Heart right ventricle (tissue), 16 donors: ENCODE results near the gene HIVEP2. TPM values are rescaled to one million over a fixed set of nuclear protein-coding genes. Genes with fewer than 3 reads are reported as not detected.

ENCODE experiments used
- ATAC-seq, 8 donors: fragments of 200-7000 bp; cut with Tn5 transposase; one replicate each; pipeline ENCODE4 v1.9.1; 2020; ENCODE audit warnings: mild to moderate bottlenecking in 8 of 8, moderate library complexity in 8 of 8, moderate number of reproducible peaks in 1 of 8
- DNase-seq, 2 donors: peaks; one replicate each; pipeline ENCODE4 v3.0.0-alpha.2; 2020
- H3K27ac ChIP-seq, 10 donors: fragments of 200-600 bp; sonication (generic) in 2 of 10; one replicate each; pipeline versions ENCODE4 v1.5.0 to v1.8.0; 2020 to 2022; ENCODE audit warnings: mild to moderate bottlenecking in 3 of 10
- H3K27me3 ChIP-seq, 7 donors: fragments of 200-600 bp; one replicate each; pipeline ENCODE4 v1.8.0; 2021 to 2022; ENCODE audit warnings: mild to moderate bottlenecking in 2 of 7
- H3K36me3 ChIP-seq, 9 donors: fragments of 200-600 bp; sonication (generic) in 1 of 9; one replicate each; pipeline versions ENCODE4 v1.5.0 to v1.8.0; 2020 to 2022; ENCODE audit warnings: mild to moderate bottlenecking in 2 of 9
- H3K4me1 ChIP-seq, 9 donors: fragments of 200-600 bp; sonication (generic) in 1 of 9; one replicate each; pipeline versions ENCODE4 v1.5.0 to v1.8.0; 2020 to 2022; ENCODE audit warnings: mild to moderate bottlenecking in 4 of 9
- H3K4me3 ChIP-seq, 10 donors: fragments of 200-600 bp; sonication (generic) in 2 of 10; one replicate each; pipeline versions ENCODE4 v1.5.0 to v1.8.0; 2020 to 2022; ENCODE audit warnings: mild to moderate bottlenecking in 7 of 10, moderate library complexity in 2 of 10
- H3K9me3 ChIP-seq, 11 donors: fragments of 200-600 bp in 10 of 11; sonication (generic) in 2 of 11; one replicate each; pipeline versions ENCODE4 v1.5.0 to v1.8.0; 2013 to 2022; ENCODE audit warnings: mild to moderate bottlenecking in 2 of 11, control low read depth in 1 of 11, moderate library complexity in 1 of 11
- CTCF ChIP-seq, 9 donors: fragments of 200-600 bp; sonication (generic) in 2 of 9; IDR thresholded peaks; one replicate each; pipeline versions ENCODE4 v1.5.0 to v1.8.0; 2021 to 2022; ENCODE audit warnings: antibody characterized with exemption in 9 of 9, mild to moderate bottlenecking in 5 of 9, moderate library complexity in 1 of 9
- WGBS, 2 donors: extraction: QIAGEN DNeasy Blood & Tissue Kit; methylation state at CpG; one replicate each; pipeline ENCODE4 v1.1.7; 2013; ENCODE audit warnings: inconsistent platforms in 1 of 2; 5-methylcytosine and 5-hydroxymethylcytosine counted together
- intact Hi-C, 10 donors: fragments of 100-400 bp; cut with DNase I; formaldehyde crosslinking; loops; one replicate each; pipeline versions ENCODE4 v1.11.1 to v1.14.2; 2022
- polyA plus RNA-seq, 2 donors: library from polyadenylated mRNA; stranded (reverse); fragments of 200-250 nt; gene quantifications; one replicate each; pipeline ENCODE4 v1.2.3, GENCODE V29; 2013
- total RNA-seq, 10 donors: library from RNA; stranded (reverse); fragmentation: NEBNext Ultra II Directional in 3 of 10; extraction: Animal tissue kit (Norgen Biotek cat#: 25700) in 3 of 10; gene quantifications; one replicate each; pipeline versions ENCODE4 v1.2.1 to v1.2.4, GENCODE V29; 2021 to 2023
- donor health status: Arrhythmogenic right ventricular cardiomyopathy.
- donor health status: ischemic (EF 13 %, LVEDD 7.1; RV severe dilation, severe dysfunction).
- donor health status: healthy with polysubstance abuse.
- donor health status: DM: no; HTN: yes; CAD: no.
- donor health status: DM: no; HTN: no; CAD: no.
- donor health status: ischemic (EF 25% LVEDD 6.9; RV normal size, moderate dysfunction).
- donor health status: ischemic (EF 25% LVEDD 5.7; RV mildly dilated, moderate dysfunction).
- donor health status: healthy.
- donor health status: DM: yes; HTN: yes; CAD: no.
- donor health status: Ischemic cardiomyopathy.
- donor health status: ischemic (EF 35%, LVEDD 5.7; RV mildly dilated, moderate dysfunction).
- donor health status: nonischemic (EF 11% LVEDD 7.7; RV severe dilation, severe dysfunction).
- donor health status: DM: yes; HTN: yes; CAD: no.
- donor health status: PGD.
- donor health status: ischemic (EF 29% LVEDD 5.4; RV normal size, mild dysfunction).
- donor health status: nonischemic (EF 23%, LVEDD 6.1; RV moderate dilation, normal function).

Gene HIVEP2
- total and polyA plus RNA-seq, 12 donors: 2.1 to 31.6 (median 21.2) TPM

GRCh38 chr6:142811923-142812322, 133.1 kb downstream of the HIVEP2 start:
- ATAC-seq: no peak
- H3K4me1 ChIP-seq: peaks cover 0 to 19% (median 12%) of the 10 kb centered on the region in 9 donors
- H3K4me3 ChIP-seq: no peak overlapping the region
- no peak for DNase-seq
- WGBS, 2 donors: 88 to 94% methylated on average over 6 of the region's 6 CpGs
- H3K27ac ChIP-seq: no peak overlapping the region
- no peaks in the 10 kb centered on the region for H3K36me3 ChIP-seq
- no peak for TF ChIP-seq CTCF (IDR thresholded peaks at IDR 0.05)
- intact Hi-C loops: no loop called here
- no peaks in the 10 kb centered on the region for H3K9me3 ChIP-seq
- no peaks in the 10 kb centered on the region for H3K27me3 ChIP-seq

DNA sequence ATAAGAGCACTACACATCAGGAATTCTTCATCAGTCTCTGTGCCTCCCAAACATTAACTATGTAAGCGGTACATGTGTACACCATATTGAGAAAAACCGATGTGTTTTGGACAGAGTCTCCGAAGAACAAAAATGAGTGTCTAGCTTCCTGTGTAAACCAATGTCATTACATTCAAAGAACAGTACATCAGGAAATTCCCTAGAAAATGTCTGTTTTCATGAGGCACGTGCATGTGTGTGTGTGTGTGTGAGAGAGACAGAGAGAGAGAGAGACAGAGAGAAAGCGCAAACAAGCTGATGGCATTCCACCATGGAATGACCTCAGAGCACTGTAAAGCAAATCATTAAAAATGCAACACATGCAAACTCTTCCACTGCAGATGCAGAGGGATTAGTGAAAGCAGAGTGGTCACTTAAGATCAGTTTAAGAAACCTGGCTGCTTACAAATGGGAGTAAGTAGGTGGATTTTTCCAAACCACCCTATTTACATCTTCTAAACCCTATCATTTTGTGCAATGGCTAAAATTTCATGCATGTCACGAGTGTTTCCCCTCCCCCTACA, 133.9 kb downstream of the HIVEP2 start:
- Histone ChIP-seq H3K27me3 (no peaks in the 10 kb centered on the region), H3K36me3 (no peaks in the 10 kb centered on the region), H3K27ac (no peak overlapping the region), H3K4me1 (peaks cover 0 to 15% (median 8%) of the 10 kb centered on the region in 9 donors), H3K4me3 (no peak overlapping the region), H3K9me3 (no peaks in the 10 kb centered on the region)
- WGBS, 2 donors: 63 to 67% methylated on average over 6 of the region's 6 CpGs
- no peak for TF ChIP-seq CTCF (IDR thresholded peaks at IDR 0.05)
- DNase-seq (no peak), ATAC-seq (no peak)
- intact Hi-C loops: no loop called here

- H3K4me3 ChIP-seq: no peak overlapping the region
- peaks cover 0 to 13% (median 2%) of the 10 kb centered on the region in 9 donors for H3K4me1 ChIP-seq
- no peaks in the 10 kb centered on the region for H3K27me3 ChIP-seq
- WGBS, 2 donors: 91 to 95% methylated on average over 2 of the region's 2 CpGs
- H3K9me3 ChIP-seq: no peaks in the 10 kb centered on the region
- H3K36me3 ChIP-seq: no peaks in the 10 kb centered on the region
- DNase-seq (no peak), ATAC-seq (no peak)
- intact Hi-C loops: no loop called here
- TF ChIP-seq CTCF (IDR thresholded peaks at IDR 0.05): no peak
- no peak overlapping the region for H3K27ac ChIP-seq
These were observed 135.0 kb downstream of the HIVEP2 start for GRCh38 chr6:142809947-142810346.

DNA sequence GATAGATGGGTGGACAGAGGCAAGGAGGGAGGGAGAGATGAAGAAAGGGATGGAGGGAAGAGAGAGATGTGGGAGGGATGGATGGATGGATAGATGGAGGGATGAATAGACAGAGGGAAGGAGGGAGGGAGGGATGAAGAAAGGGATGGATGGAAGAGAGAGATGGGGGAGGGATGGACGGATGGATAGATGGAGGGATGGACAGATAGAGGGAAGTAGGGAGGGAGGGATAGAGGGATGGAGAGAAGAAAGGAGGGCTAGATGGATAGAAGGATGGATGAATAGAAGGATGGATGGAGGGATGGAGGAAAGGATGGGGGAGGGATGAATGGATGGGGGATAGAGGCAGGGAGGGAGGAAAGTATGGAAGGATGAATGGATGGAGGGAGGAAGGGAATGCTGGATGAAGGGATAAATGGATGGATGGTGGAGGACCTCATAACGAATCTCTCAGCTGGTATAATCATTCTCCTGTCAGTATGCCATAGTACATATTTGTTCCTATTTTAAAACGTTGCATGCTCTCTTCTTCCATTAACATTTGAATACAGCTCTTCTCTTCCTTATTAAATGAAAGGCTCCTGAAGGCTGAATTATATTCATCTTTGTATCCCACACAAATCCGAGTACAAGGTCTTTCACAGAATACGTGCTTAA, 136.4 kb downstream of the HIVEP2 start:
- DNase-seq: no peak
- Histone ChIP-seq H3K9me3 (no peaks in the 10 kb centered on the region), H3K27me3 (no peaks in the 10 kb centered on the region), H3K36me3 (no peaks in the 10 kb centered on the region), H3K27ac (no peak overlapping the region), H3K4me3 (no peak overlapping the region), H3K4me1 (peaks cover 0 to 13% (median 3%) of the 10 kb centered on the region in 9 donors)
- no peak for ATAC-seq
- TF ChIP-seq CTCF (IDR thresholded peaks at IDR 0.05): no peak
- 92 to 95% methylated on average over 5 of the region's 5 CpGs for WGBS, 2 donors
- intact Hi-C loops: no loop called here
